Measurements from ENCODE around the gene GALNS. TPM values are rescaled to one million over a fixed set of nuclear protein-coding genes. Genes with fewer than 3 reads are reported as not detected.

Gene GALNS
- total RNA-seq, 4 donors from 2014 or later: 1.8 to 36.2 (median 16.4) TPM

GRCh38 chr16:88819126-88819525 lies 37.6 kb downstream of the GALNS start:
- Histone ChIP-seq H3K36me3 (no peaks in the 10 kb centered on the region), H3K4me1 (no peaks in the 10 kb centered on the region), H3K4me3 (no peak overlapping the region), H3K9me3 (no peaks in the 10 kb centered on the region), H3K27me3 (no peaks in the 10 kb centered on the region), H3K27ac (no peak overlapping the region)
- TF ChIP-seq POLR2A (IDR thresholded peaks at IDR 0.05) (no peak), CTCF (IDR thresholded peaks at IDR 0.05) (no peak)
- intact Hi-C loops (cut with DNase I; ENCODE audit: low total_unique reads): no loop called here
- DNase-seq: no peak

DNA sequence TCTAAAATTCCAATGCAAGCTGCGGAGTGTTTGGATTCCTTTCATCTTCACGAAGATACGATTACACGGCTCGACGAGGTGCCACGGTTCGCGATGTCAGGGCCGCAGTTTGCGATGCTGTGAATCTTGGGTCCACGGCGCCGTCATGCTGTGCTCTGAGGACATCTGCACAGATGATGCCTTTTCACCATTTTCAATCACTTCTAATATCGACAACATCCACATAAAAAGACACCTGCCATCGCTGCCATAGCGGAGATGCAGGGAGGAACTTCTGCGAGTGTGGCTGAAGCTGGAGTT lies 38.2 kb downstream of the GALNS start:
- Histone ChIP-seq H3K4me3 (no peak overlapping the region), H3K4me1 (no peaks in the 10 kb centered on the region), H3K9me3 (no peaks in the 10 kb centered on the region), H3K27ac (no peak overlapping the region), H3K36me3 (no peaks in the 10 kb centered on the region), H3K27me3 (no peaks in the 10 kb centered on the region)
- no peak for DNase-seq
- TF ChIP-seq CTCF (IDR thresholded peaks at IDR 0.05): no peak
- TF ChIP-seq POLR2A (IDR thresholded peaks at IDR 0.05): no peak
- intact Hi-C loops (cut with DNase I; ENCODE audit: low total_unique reads): no loop called here

DNA sequence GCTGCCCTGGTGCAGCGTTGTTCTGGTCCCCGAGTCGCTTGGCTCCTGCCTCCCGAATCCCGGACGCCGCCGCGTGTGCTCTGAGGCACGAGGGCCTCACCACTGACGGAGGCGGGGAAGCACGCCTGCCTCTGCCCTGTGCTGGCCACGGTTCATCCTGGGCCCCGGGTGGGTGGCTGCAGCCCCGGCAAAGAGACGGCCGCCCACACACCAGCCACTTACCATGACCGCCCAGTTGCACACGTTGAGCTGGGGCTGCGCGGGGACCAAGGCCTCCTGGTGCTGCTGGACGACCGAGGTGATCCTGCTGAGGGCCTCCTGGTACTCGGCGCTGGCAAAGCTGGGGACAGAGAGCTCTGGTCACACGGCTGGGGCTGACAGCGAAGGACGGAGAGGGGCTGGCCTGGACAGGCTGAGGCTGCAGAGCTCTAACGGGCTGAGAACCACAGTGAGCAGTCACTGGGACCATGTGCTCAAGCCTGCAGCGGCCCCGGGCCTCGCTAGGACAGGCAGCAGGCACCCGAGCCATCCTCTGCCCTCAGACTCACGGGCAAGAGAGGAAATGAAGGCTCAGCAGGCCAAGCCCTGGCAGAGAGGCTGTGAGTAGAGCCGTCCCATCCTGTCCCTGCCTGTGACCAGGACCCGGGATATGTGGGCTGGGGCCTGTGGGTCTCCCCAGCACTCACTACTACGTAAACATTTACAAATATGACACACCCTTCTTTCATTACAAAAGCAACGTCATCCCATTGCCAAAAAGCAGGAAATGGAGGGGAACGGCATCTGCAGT lies 38.8 kb downstream of the GALNS start:
- intact Hi-C loops (cut with DNase I; ENCODE audit: low total_unique reads): no loop called here
- H3K27me3 ChIP-seq: no peaks in the 10 kb centered on the region
- no peaks in the 10 kb centered on the region for H3K9me3 ChIP-seq
- no peak for DNase-seq
- H3K27ac ChIP-seq: no peak overlapping the region
- TF ChIP-seq POLR2A (IDR thresholded peaks at IDR 0.05): no peak
- TF ChIP-seq CTCF (IDR thresholded peaks at IDR 0.05): no peak
- no peak overlapping the region for H3K4me3 ChIP-seq
- H3K4me1 ChIP-seq: no peaks in the 10 kb centered on the region
- H3K36me3 ChIP-seq: no peaks in the 10 kb centered on the region

- no peaks in the 10 kb centered on the region for H3K36me3 ChIP-seq
- H3K9me3 ChIP-seq: no peaks in the 10 kb centered on the region
- intact Hi-C loops (cut with DNase I; ENCODE audit: low total_unique reads): no loop called here
- no peak overlapping the region for H3K27ac ChIP-seq
- DNase-seq: no peak
- no peaks in the 10 kb centered on the region for H3K27me3 ChIP-seq
- H3K4me1 ChIP-seq: peaks cover 0 to 6% of the 10 kb centered on the region in 2 donors
- no peak overlapping the region for H3K4me3 ChIP-seq
- TF ChIP-seq CTCF (IDR thresholded peaks at IDR 0.05): no peak
- TF ChIP-seq POLR2A (IDR thresholded peaks at IDR 0.05): no peak
Measured at GRCh38 chr16:88816736-88817535, 39.8 kb downstream of the GALNS start.

DNA sequence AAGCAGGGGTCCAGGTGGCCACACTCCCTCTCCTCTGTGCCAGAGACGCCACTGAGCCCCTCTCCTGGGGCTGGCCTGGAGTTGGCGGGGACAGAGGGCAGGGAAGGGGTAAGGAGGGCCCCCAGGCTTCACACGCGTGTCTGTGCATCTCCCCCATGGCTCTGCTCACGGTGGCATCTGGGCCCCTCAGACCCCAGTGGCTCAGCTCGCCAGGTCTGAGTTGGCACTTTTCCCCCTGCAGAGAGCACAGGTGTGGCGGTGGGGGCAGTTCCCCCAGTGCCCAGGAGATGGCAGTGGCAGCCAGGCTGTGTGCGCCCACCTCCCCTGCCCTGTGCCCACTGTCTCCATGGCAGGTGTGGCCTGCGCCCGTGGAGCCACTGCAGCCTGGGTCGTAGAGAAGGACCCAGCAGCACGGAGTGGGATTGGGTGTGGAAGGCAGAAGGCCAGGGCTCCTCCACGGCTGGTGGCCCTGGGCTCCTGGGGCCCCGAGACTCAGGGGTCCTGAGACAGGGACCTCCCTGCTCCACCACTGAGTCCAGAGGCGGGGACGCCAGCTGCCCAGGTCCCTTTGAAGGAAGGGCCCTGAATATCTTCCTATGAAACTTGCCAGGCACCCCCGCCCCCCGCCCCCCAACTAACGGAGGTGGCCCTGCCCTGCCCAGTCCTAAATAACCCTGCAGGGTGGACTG lies 40.7 kb downstream of the GALNS start:
- no peak for DNase-seq
- peaks cover 0 to 8% of the 10 kb centered on the region in 2 donors for H3K4me1 ChIP-seq
- intact Hi-C loops (cut with DNase I; ENCODE audit: low total_unique reads): no loop called here
- TF ChIP-seq CTCF (IDR thresholded peaks at IDR 0.05) (peak; percentile 31 to 63 (median 52)), POLR2A (IDR thresholded peaks at IDR 0.05) (no peak)
- H3K36me3 ChIP-seq: no peaks in the 10 kb centered on the region
- H3K9me3 ChIP-seq: no peaks in the 10 kb centered on the region
- no peak overlapping the region for H3K4me3 ChIP-seq
- no peaks in the 10 kb centered on the region for H3K27me3 ChIP-seq
- H3K27ac ChIP-seq: no peak overlapping the region
